Urothelium cell line (cell line): ENCODE data around the gene TTL.
"Not testable (repeated sequence)": the region's sequence is repeated elsewhere in the genome, so short reads cannot be mapped to it uniquely, and the experiment has no call there.

ENCODE experiments used
- DNase-seq: peaks from one replicate; pipeline ENCODE4 v3.0.0; 2011; ENCODE audit warnings: low spot score, mixed read lengths
- FAIRE-seq: peaks from 2 replicates; lab custom pipeline; 2011; peaks lifted over from hg19 to GRCh38; lab: Jason Lieb, UNC

TTL gene

DNA sequence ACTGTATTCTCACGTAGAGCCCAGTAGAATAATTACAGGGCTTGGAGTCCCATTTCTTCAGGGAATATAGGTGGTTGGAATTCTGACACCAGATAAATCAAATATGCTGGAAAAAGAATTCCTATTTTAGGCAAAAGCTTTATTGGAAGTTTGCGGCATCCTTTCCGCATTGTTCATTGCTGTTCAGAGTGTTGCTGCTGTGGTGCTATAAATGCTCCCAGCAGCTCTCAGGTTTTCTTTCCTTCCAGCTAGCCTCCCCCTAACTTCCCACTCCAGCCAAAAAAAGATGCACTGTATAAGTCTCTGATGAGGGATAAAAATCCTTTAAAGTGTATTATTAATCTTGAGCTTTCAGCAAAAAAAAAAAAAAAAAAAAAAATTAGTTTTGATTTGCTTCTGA, 34.8 kb downstream of the TTL start:
- DNase-seq = no peak
- no peak for FAIRE-seq

DNA sequence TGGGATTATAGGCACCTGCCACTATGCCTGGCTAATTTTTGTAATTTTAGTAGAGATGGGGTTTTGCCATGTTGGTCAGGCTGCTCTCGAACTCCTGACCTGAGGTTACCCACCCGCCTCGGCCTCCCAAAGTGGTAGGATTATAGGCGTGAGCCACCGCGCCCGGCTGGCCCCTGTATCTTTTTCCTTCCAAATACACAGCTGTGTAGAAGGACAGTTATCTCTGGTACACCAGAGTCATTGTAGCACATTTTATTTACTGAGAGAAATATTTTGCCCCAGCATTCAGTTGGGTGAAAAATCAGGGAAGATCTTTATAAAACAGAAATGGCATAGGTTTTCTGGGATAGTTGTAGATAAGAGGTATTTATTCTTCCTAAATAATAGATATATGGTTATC, 36.9 kb downstream of the TTL start:
- no peak for FAIRE-seq
- DNase-seq = no peak

DNA sequence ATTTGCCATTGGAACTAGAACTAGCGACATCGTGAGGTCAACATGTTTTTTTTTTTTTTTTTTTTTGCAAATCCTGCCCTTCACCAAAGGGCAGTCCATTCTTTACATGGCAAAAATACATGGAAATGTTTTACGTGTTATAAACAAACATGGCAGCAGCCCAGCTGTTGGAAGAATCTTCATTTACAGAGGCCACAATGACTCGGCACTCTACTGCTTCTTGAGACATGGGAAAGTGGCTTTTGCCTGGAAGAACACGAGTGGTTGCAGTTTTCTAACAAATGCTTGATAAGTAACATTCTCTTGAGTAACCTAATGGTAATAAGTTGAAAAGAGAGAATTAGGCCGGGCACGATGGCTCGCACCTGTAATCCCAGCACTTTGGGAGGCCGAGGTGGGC, 37.5 kb downstream of the TTL start:
- DNase-seq (no peak), FAIRE-seq (no peak)

DNA sequence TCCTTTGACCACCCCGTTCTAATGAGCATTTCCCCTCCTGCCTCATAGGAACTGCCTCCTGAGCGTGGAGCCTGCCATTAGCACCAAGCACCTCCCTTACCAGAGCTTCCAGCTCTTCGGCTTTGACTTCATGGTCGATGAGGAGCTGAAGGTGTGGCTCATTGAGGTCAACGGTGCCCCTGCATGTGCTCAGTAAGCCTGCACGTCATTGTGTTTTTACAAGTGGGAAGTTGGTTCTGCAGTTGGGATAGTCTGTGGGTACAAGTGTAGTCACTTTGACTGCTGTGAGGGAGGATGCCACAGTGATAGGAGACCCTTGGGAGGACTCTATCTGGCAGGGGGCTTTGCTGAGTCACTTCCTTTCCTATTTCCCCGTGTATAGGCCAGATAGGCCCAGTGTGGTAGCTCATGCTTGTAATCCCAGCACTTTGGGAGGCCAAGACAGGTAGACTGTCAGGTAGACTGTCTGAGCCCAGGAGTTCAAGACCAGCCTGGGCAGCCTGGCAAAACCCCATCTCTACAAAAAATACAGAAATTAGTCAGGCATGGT, 38.4 kb downstream of the TTL start:
- DNase-seq = no peak
- no peak for FAIRE-seq

DNA sequence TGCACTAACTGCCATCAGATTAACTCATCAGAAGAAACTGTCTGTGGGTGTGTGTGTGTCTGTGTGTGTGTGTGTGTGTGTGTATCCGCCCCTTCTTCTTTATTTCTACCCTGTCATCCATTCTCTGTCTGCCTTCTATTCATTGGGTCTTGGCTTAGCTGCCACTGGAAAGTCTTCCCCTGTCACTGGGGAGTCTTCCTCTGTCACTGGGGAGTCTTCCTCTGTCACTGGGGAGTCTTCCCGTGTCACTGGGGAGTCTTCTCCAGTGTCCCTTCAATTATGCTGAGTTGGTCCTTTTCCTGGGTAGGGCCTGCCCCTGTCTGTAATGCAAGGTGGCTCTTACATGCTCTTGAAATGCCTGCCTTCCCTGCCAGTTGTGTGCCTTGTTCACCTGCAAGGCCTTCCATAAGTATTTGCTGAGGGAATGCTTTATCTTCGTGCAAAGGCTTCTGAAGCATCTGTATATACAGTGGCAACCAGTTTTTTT, 41.4 kb downstream of the TTL start:
- FAIRE-seq (no peak), DNase-seq (no peak)

DNA sequence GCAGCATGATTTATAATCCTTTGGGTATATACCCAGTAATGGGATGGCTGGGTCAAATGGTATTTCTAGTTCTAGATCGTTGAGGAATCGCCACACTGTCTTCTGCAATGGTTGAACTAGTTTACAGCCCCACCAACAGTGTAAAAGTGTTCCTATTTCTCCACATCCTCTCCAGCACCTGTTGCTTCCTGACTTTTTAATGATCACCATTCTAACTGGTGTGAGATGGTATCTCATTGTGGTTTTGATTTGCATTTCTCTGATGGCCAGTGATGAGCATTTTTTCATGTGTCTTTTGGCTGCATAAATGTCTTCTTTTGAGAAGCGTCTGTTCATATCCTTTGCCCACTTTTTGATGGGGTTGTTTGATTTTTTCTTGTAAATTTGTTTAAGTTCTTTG, 42.3 kb downstream of the TTL start:
- DNase-seq, FAIRE-seq: not testable (repeated sequence)

DNA sequence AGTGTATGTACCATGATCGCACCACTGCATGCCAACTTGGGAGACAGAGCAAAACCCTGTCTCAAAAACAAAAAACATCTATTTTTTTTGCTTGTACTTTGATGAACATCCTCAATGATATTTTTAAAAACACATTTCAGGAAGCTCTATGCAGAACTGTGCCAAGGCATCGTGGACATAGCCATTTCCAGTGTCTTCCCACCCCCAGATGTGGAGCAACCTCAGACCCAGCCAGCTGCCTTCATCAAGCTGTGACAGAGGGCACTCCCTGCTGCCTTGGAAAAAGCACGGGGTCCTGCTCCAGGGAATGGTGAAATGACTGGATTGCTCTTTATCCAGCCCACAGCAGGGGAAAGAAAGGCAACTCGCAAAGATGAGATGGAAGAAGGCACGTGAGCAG, 46.6 kb downstream of the TTL start:
- FAIRE-seq (no peak), DNase-seq (no peak)

DNA sequence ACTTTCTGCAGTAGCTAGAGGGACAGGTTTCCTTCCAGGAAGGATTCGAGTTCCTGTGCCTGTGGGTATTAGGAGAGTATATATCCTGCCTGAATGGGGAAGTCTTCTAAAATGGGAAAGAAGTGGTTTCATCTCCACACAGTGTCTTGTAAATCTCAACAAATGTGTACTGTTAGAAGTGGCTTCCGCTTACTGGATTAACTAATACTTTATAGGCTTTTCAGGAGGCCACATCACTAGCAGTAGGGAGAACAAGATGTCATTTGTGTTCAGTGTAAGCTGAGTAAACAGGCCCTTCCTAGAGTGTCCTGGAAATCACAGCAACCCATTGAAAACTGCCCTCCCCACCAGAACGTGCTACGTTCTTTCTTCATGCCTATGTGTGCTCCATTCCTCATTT, 47.8 kb downstream of the TTL start:
- FAIRE-seq = no peak

DNA sequence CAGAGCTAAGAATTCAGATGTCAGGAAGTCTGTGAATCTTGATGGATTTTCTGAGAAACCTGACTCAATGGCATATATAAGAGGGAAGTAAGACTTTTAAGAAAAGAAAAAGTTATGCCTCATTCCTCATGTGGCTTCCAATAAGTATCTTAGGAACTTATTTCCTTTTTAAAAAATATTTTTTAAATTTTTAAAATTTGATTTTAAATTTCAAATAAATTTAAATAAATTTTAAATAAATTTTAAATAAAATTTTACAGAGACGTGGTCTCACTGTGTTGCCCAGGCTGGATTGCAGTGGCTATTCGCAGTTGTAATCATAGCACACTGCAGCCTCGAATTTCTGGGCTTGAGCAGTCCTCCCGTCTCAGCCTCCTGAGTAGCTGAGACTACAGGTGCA, 48.8 kb downstream of the TTL start:
- DNase-seq (no peak), FAIRE-seq (no peak)

More for the DNA sequence above, 47.8 kb downstream of the TTL start:
- DNase-seq = no peak

DNA sequence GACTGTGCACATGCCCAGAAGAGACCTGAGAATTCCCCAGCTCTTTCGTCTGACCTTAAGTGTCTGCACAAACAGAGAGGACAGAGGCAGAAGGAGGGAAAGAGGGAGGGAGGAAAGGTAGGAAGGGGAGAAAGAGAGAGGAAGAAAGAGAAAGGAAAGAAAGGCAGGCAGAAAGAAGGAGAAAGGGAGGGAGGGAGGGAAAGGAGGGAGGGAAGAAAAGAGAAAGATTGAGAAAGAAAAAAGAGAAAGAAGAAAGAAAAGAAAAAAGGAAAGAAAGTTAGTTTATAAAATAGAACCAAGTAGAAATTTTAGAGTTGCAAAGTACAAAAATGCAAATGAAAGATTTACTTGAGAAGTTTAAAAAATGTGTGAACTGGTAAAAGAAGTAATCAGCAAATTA, 52.9 kb downstream of the TTL start:
- FAIRE-seq (no peak), DNase-seq (no peak)

DNA sequence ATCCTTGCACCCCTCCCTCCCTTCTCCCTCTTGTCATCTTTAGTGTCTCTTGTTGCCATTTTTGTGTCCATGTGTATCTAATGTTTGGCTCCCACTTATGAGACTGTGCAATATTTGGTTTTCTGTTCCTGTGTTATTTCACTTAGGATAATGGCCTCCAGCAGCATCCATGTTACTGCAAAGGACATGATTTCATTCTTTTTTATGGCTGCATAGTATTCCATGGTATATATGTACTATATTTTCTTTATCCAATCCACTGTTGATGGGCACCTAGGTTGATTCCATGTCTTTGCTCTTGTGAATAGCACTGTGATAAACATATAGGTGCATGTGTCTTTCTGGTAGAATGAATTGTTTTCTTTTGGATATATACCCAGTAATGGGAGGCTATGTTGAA, 54.7 kb downstream of the TTL start:
- not testable (repeated sequence) for DNase-seq, FAIRE-seq

DNA sequence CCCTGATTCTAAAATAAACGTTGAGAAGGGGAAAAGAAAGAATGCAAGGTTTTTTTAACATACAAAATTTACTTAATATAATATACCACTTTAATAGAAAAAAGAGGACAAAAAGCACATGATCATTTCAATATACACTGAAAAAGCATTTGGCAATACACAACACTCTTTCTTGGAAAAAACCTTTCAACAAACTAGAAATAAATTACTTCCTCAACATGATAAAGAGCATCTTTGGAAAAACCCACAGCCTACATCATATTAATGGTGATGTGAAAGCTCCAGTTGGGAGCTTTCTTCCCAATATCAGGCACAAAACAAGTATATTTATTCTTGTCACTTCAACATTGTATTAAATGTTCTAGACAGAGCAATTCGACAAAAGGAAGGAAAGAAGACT, 57.4 kb downstream of the TTL start:
- FAIRE-seq (no peak), DNase-seq (no peak)

DNA sequence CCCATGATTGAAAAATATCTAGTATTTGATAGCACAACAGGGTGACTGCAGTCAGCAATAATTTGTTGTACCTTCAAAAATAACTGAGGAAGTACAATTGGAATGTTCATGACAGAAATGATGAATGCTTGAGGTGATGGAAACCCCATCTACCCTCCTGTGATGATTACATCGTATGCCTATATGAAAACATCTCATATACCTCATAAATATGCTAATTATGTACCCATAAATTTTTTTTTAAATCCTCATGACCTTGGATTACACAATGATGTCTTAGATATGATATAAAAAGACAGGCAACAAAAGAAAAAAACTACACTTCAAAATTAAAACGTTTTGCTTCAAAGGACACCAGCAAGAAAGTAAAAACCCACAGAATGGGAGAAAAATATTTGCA, 59.0 kb downstream of the TTL start:
- DNase-seq (no peak), FAIRE-seq (no peak)

DNA sequence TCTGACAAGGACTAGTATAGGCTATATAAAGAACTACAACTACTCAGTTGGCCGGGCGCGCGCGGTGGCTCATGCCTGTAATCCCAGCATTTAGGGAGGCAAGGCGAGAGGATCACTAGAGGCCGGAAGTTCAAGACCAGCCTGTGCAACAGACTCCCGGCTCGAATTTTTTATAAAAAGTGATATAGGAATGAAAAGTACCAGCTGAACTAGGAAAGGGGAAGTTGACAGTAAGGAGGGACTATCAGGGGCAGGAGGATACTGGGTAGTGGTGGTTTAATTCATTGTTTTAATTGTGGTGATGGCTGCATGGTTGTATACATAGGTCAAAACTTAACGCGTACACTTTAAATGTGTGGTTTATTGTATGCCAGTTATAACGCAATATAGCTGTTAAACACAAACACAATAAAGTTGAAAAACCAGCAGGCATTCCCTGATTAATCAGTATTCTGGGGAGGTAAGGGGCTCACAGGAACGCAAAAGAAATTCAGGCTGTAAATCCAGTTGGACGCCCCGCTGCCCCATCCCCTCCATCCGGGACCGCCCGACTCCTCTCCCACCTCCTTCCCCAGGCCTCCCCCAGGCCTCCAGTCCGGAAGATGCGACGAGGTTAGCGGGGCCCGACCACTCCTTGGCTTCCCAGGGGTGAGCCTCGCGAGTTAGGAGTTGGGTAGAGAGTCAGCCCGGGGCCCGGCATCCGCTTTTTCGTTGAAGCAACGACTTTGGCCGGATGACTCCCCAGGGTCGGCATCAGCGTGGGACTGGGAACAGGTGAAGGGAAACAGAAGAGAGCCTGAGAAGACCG, 59.6 kb downstream of the TTL start:
- FAIRE-seq (no peak), DNase-seq (peak; percentile 90)

DNA sequence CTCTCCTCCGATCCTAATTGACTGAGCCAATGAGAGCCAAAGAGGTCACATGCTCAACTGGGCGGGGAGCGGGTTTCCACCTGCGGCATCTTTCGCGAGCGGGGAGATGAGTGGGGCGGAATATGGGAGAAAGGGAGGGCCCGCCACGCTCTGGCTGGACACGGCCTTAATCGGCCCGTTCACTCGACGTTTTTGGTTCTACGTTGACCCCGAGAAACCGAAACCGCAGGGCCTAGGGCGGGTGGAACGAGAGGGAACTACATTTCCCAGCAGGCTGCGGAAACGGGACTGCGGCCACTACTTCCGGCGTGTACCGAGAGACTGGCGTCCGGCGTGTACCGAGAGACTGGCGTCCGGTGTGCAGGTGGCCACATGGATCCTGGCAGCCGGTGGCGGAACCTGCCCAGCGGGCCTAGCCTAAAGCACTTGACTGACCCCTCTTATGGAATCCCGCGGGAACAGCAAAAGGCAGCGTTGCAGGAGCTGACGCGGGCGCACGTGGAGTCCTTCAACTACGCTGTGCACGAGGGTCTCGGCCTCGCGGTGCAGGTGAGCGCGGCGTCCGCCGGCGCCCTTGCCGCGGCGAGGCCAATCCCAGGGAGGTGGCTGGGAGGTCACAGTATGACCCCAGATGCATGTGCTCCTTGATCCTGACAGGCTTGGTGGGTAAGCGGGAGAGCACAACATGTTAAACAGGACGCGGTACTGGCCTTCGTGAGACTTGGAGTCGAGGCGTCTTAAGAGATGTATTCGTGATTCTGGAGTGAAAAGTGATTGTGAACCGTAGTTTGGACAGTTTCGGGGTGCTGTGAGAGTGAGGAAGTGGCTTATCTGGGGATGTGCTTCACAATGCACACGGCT, 60.4 kb downstream of the TTL start, which contains the start of gene POLR1B:
TSS of gene POLR1B (plus strand) at position 343 of the 861 bp plus-strand sequence. CDS start at position 373, 30 bp downstream.
- DNase-seq (peak; percentile 93), FAIRE-seq (peak; percentile 59)

DNA sequence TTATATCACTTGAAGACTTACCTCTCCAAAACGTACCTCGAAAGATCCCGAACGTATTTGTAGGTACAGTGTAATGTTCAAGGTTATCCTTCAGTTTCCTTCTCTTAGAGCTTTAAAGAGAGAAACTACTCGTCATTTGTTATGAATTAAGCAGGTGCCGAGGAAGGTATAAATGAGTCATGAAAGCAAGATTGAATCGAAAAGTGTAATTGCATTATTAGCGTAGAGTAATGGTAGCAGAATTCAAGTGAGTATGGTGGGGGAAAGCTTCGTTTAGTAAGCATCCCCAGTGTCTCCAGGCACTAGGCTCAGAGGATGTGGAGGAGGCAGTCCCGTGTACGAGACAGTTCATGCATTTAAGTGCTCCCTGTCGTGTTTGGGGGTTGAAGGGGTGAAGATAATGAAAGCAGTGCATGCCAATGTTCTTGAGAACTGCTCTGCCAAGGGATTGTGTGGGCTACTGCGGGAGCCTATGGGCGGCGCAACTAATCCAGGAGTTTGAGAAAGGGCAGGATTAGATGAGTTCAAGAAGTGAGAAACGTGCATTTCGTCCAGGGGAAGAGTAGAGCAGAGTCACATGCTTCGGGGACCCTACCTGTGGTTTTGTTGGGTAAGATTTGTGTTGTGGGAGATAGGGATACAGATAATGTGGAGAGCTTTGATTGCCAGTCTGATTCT, 61.2 kb downstream of the TTL start:
- DNase-seq = peak; percentile 35

DNA sequence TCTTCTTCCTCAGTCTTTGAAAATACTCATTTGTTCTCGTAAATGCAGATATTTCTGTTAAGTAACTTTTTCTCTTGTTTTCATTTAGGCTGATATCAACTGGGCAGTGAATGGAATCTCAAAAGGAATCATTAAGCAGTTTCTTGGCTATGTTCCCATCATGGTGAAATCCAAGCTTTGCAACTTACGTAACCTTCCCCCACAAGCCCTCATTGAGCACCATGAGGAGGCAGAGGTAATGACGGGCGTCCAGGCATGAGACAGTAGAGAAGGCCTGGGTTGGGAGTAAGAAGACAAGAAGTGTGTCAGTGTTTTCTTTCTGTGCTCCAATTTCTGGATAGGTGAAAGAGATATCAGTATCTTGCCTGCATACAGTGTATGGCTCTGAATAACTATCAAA, 65.4 kb downstream of the TTL start:
- no peak for FAIRE-seq

More for the DNA sequence above, 61.2 kb downstream of the TTL start:
- peak; percentile 27 for FAIRE-seq

DNA sequence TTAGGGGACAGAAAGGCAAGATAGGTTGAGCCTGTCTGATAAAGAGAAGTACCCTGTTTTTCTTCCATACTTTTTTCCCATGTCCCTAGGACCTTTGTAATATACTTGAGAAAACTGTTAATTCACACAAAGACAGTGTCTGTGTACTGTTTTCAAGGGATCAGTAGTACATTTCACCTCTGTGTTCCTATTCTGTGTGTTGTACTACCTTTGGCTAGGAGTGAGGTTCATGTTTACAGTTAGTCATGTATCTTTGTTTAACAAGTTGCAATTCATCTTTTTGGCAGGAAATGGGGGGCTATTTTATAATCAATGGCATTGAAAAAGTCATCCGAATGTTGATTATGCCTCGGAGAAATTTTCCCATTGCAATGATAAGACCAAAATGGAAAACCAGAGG, 67.0 kb downstream of the TTL start:
- no peak for FAIRE-seq
- no peak for DNase-seq

More for the DNA sequence above, 65.4 kb downstream of the TTL start:
- no peak for DNase-seq

DNA sequence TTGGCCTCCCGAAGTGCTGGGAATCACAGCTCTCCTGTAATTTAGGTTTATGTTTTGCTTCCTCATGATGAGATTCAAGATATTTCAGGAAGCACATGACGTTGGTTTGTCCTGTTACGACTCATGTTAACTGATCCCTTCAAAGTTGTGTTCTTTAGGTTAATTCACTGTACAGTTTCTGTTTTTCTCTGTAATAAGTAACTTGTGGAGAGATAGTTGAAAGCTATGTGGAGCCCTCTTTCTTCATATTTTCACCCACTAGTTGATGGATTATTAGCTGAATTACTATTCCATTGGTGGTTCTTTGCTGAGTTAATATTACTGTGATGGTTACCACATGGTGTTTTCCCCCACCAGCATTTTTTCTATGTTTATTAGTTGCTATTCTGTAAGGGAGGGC, 84.1 kb downstream of the TTL start:
- no peak for DNase-seq
- no peak for FAIRE-seq

DNA sequence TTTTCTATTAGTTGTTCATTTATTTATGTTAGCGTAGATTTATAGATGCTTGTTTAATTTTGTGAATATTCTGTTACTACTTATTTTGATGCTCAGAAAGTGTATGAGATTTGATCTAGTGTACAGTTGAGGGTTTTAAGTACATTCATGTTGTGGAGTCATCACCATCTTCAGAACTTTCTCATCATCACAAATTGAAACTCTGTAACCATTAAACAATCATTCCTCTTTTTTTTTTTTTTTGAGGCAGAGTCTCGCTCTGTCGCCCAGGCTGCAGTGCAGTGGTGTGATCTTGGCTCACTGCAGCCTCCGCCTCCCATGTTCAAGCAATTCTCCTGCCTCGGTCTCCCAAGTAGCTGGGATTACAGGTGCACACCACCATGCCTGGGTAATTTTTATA, 84.6 kb downstream of the TTL start:
- DNase-seq, FAIRE-seq: not testable (repeated sequence)

DNA sequence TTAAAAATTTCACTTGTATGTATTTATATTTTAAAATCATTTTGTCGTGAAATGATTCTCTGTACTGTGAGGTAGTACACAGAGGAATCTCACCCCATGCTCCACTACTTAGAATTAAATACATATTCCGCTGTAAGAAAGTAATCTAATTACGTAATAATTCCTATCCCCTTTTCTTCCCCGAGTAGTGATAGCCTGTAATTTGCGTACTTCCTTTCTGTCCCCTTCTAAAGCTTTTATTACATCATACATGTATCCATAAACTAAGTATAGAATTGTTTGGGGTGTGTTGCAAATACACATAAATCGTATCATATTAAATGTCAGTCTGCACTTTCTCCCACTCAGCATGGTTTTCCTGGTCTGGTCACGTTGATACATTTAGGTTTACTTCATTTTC, 90.0 kb downstream of the TTL start:
- no peak for DNase-seq
- no peak for FAIRE-seq
